ENCODE measurements around the gene GRHL1.
A peak's percentile ranks its signal among the peaks of the same experiment; 100 is the strongest.

GRHL1 gene

DNA sequence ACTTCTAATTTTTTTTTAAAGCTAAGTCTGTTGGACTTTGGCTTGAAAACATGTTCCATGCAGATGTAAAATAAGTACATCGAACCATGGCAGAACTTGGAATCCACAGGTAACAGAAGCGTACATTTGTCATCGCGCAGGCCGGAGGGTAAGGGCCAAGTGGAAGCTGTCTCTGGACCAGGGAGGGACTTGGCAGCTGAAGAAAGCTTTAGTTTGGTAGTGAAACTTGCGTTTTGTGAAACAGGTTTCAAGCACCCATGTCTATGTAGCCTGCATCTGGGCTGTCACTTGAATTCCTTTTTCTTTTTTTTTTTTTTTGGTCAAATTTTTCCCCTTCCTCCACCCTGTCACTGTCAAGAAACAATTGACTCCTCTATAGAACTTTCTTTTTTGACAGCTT, 20.4 kb downstream of the GRHL1 start:
- Histone ChIP-seq H3K4me2 (ENCODE audit: insufficient read depth, low read length, poor library complexity, severe bottlenecking) (no peak overlapping the region), H2BK15ac (ENCODE audit: low read length) (no peak overlapping the region), H2AK5ac (ENCODE audit: low read depth, low read length) (no peak overlapping the region), H3K4ac (ENCODE audit: low read length) (no peak overlapping the region), H3K14ac (ENCODE audit: low read length) (no peak overlapping the region), H4K91ac (ENCODE audit: low read depth, low read length, poor library complexity) (no peak overlapping the region), H3K4me3 (ENCODE audit: low read length in 2 of 2) (no peak overlapping the region), H3K27ac (replicated peaks; ENCODE audit: low read length) (no peak overlapping the region), H3K79me1 (ENCODE audit: low read depth, low read length) (no peaks in the 10 kb centered on the region), H3K23ac (ENCODE audit: low read depth, low read length, poor library complexity) (no peak overlapping the region), H3K9ac (ENCODE audit: low read depth, low read length, poor library complexity) (no peak overlapping the region), H3K4me1 (ENCODE audit: control insufficient read depth in 2 of 2, insufficient read depth in 1 of 2, low read depth in 1 of 2, low read length in 2 of 2) (peaks cover 20 to 22% of the 10 kb centered on the region in 2 donors), H3K18ac (ENCODE audit: low read length) (no peak overlapping the region), H4K8ac (ENCODE audit: low read depth, low read length) (no peak overlapping the region), H2BK5ac (ENCODE audit: low read length) (no peak overlapping the region), H2BK12ac (ENCODE audit: low read length) (no peak overlapping the region), H2BK120ac (ENCODE audit: low read depth, low read length) (peak overlapping the region; percentile 21), H3K9me3 (replicated peaks in 1 of 2; ENCODE audit: control insufficient read depth in 2 of 2, insufficient read depth in 1 of 2, low read depth in 1 of 2, low read length in 2 of 2) (no peaks in the 10 kb centered on the region), H3K36me3 (replicated peaks in 1 of 2; ENCODE audit: control insufficient read depth in 2 of 2, insufficient read depth in 2 of 2, low read length in 2 of 2) (no peaks in the 10 kb centered on the region), H2AFZ (ENCODE audit: low read length) (no peak overlapping the region), H3K27me3 (ENCODE audit: control insufficient read depth in 3 of 3, insufficient read depth in 3 of 3, low read depth in 1 of 3, low read length in 3 of 3) (no peaks in the 10 kb centered on the region)
- DNase-seq (ENCODE audit: low spot score) = no peak
- WGBS, 2 donors (ENCODE audit: extremely low coverage in 2 of 2, insufficient read length in 2 of 2, insufficient replicate concordance in 1 of 2) = no CpG with 5 or more reads among the region's 6 CpGs

- Histone ChIP-seq H2BK5ac (ENCODE audit: low read length) (no peak overlapping the region), H4K8ac (ENCODE audit: low read depth, low read length) (no peak overlapping the region), H3K79me1 (ENCODE audit: low read depth, low read length) (no peaks in the 10 kb centered on the region), H2BK15ac (ENCODE audit: low read length) (no peak overlapping the region), H3K27ac (replicated peaks; ENCODE audit: low read length) (no peak overlapping the region), H3K18ac (ENCODE audit: low read length) (peak overlapping the region; percentile 24), H3K23ac (ENCODE audit: low read depth, low read length, poor library complexity) (no peak overlapping the region), H3K9ac (ENCODE audit: low read depth, low read length, poor library complexity) (no peak overlapping the region), H3K27me3 (ENCODE audit: control insufficient read depth in 3 of 3, insufficient read depth in 3 of 3, low read depth in 1 of 3, low read length in 3 of 3) (no peaks in the 10 kb centered on the region), H3K14ac (ENCODE audit: low read length) (no peak overlapping the region), H3K36me3 (replicated peaks in 1 of 2; ENCODE audit: control insufficient read depth in 2 of 2, insufficient read depth in 2 of 2, low read length in 2 of 2) (no peaks in the 10 kb centered on the region), H2AFZ (ENCODE audit: low read length) (peak overlapping the region; percentile 2), H3K9me3 (replicated peaks in 1 of 2; ENCODE audit: control insufficient read depth in 2 of 2, insufficient read depth in 1 of 2, low read depth in 1 of 2, low read length in 2 of 2) (no peaks in the 10 kb centered on the region), H4K91ac (ENCODE audit: low read depth, low read length, poor library complexity) (no peak overlapping the region), H2BK12ac (ENCODE audit: low read length) (no peak overlapping the region), H3K4ac (ENCODE audit: low read length) (no peak overlapping the region), H2AK5ac (ENCODE audit: low read depth, low read length) (no peak overlapping the region), H3K4me2 (ENCODE audit: insufficient read depth, low read length, poor library complexity, severe bottlenecking) (no peak overlapping the region), H3K4me3 (ENCODE audit: low read length in 2 of 2) (no peak overlapping the region), H2BK120ac (ENCODE audit: low read depth, low read length) (no peak overlapping the region), H3K4me1 (ENCODE audit: control insufficient read depth in 2 of 2, insufficient read depth in 1 of 2, low read depth in 1 of 2, low read length in 2 of 2) (peaks cover 20 to 21% of the 10 kb centered on the region in 2 donors)
- no CpG with 5 or more reads among the region's 13 CpGs for WGBS, 2 donors (ENCODE audit: extremely low coverage in 2 of 2, insufficient read length in 2 of 2, insufficient replicate concordance in 1 of 2)
- no peak for DNase-seq (ENCODE audit: low spot score)
Observed at GRCh38 chr2:9972621-9973479, 21.4 kb downstream of the GRHL1 start.

- Histone ChIP-seq H3K9me3 (replicated peaks in 1 of 2; ENCODE audit: control insufficient read depth in 2 of 2, insufficient read depth in 1 of 2, low read depth in 1 of 2, low read length in 2 of 2) (no peaks in the 10 kb centered on the region), H3K4me3 (ENCODE audit: low read length in 2 of 2) (no peak overlapping the region), H2AFZ (ENCODE audit: low read length) (no peak overlapping the region), H2BK120ac (ENCODE audit: low read depth, low read length) (no peak overlapping the region), H3K79me1 (ENCODE audit: low read depth, low read length) (no peaks in the 10 kb centered on the region), H3K23ac (ENCODE audit: low read depth, low read length, poor library complexity) (no peak overlapping the region), H2BK15ac (ENCODE audit: low read length) (no peak overlapping the region), H2BK5ac (ENCODE audit: low read length) (no peak overlapping the region), H2BK12ac (ENCODE audit: low read length) (no peak overlapping the region), H3K4me2 (ENCODE audit: insufficient read depth, low read length, poor library complexity, severe bottlenecking) (no peak overlapping the region), H2AK5ac (ENCODE audit: low read depth, low read length) (no peak overlapping the region), H4K8ac (ENCODE audit: low read depth, low read length) (no peak overlapping the region), H3K9ac (ENCODE audit: low read depth, low read length, poor library complexity) (no peak overlapping the region), H3K27me3 (ENCODE audit: control insufficient read depth in 3 of 3, insufficient read depth in 3 of 3, low read depth in 1 of 3, low read length in 3 of 3) (no peaks in the 10 kb centered on the region), H3K18ac (ENCODE audit: low read length) (no peak overlapping the region), H3K4me1 (ENCODE audit: control insufficient read depth in 2 of 2, insufficient read depth in 1 of 2, low read depth in 1 of 2, low read length in 2 of 2) (peaks cover 13 to 14% of the 10 kb centered on the region in 2 donors), H3K4ac (ENCODE audit: low read length) (no peak overlapping the region), H4K91ac (ENCODE audit: low read depth, low read length, poor library complexity) (no peak overlapping the region), H3K36me3 (replicated peaks in 1 of 2; ENCODE audit: control insufficient read depth in 2 of 2, insufficient read depth in 2 of 2, low read length in 2 of 2) (no peaks in the 10 kb centered on the region), H3K14ac (ENCODE audit: low read length) (no peak overlapping the region), H3K27ac (replicated peaks; ENCODE audit: low read length) (no peak overlapping the region)
- no peak for DNase-seq (ENCODE audit: low spot score)
- WGBS, 2 donors (ENCODE audit: extremely low coverage in 2 of 2, insufficient read length in 2 of 2, insufficient replicate concordance in 1 of 2) = no CpG with 5 or more reads among the region's 6 CpGs
Observed at GRCh38 chr2:9973690-9974089, 22.2 kb downstream of the GRHL1 start.

DNA sequence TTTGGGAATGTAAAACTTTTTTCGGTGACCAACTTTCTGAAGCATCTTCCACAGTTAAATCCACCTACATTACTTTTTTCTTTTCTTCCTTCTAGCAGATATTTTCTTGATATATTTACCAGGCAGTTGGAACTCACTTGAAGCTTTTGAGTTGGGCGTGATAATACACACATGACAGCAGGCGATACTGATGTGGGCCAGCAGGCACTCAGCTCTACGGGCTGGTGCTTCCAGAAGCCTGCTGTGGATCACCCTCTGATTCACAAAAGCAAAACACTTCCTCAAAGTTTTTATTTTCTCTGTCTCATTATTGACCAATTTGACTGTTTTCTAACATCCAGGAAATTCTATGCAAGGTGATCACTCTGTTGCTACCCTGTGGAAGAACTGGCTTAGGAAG, 22.9 kb downstream of the GRHL1 start:
- Histone ChIP-seq H3K4ac (ENCODE audit: low read length) (no peak overlapping the region), H3K36me3 (replicated peaks in 1 of 2; ENCODE audit: control insufficient read depth in 2 of 2, insufficient read depth in 2 of 2, low read length in 2 of 2) (no peaks in the 10 kb centered on the region), H2AFZ (ENCODE audit: low read length) (no peak overlapping the region), H3K9ac (ENCODE audit: low read depth, low read length, poor library complexity) (no peak overlapping the region), H3K4me1 (ENCODE audit: control insufficient read depth in 2 of 2, insufficient read depth in 1 of 2, low read depth in 1 of 2, low read length in 2 of 2) (peaks cover 11 to 14% of the 10 kb centered on the region in 2 donors), H2BK120ac (ENCODE audit: low read depth, low read length) (no peak overlapping the region), H3K9me3 (replicated peaks in 1 of 2; ENCODE audit: control insufficient read depth in 2 of 2, insufficient read depth in 1 of 2, low read depth in 1 of 2, low read length in 2 of 2) (no peaks in the 10 kb centered on the region), H2BK5ac (ENCODE audit: low read length) (no peak overlapping the region), H3K79me1 (ENCODE audit: low read depth, low read length) (no peaks in the 10 kb centered on the region), H3K27ac (replicated peaks; ENCODE audit: low read length) (no peak overlapping the region), H3K4me3 (ENCODE audit: low read length in 2 of 2) (no peak overlapping the region), H4K8ac (ENCODE audit: low read depth, low read length) (no peak overlapping the region), H3K18ac (ENCODE audit: low read length) (no peak overlapping the region), H3K23ac (ENCODE audit: low read depth, low read length, poor library complexity) (no peak overlapping the region), H2BK12ac (ENCODE audit: low read length) (no peak overlapping the region), H3K14ac (ENCODE audit: low read length) (no peak overlapping the region), H3K4me2 (ENCODE audit: insufficient read depth, low read length, poor library complexity, severe bottlenecking) (no peak overlapping the region), H3K27me3 (ENCODE audit: control insufficient read depth in 3 of 3, insufficient read depth in 3 of 3, low read depth in 1 of 3, low read length in 3 of 3) (no peaks in the 10 kb centered on the region), H2AK5ac (ENCODE audit: low read depth, low read length) (no peak overlapping the region), H4K91ac (ENCODE audit: low read depth, low read length, poor library complexity) (no peak overlapping the region), H2BK15ac (ENCODE audit: low read length) (no peak overlapping the region)
- no peak for DNase-seq (ENCODE audit: low spot score)
- no CpG with 5 or more reads among the region's 4 CpGs for WGBS, 2 donors (ENCODE audit: extremely low coverage in 2 of 2, insufficient read length in 2 of 2, insufficient replicate concordance in 1 of 2)
